HepG2 (cell line): ENCODE measurements around the gene UBE3D. TPM values are rescaled to one million over a fixed set of nuclear protein-coding genes. Genes with fewer than 3 reads are reported as not detected.

Experiments
- ATAC-seq: fragments of 200-7000 bp; cut with Tn5 transposase; 3 replicates; pipeline ENCODE4 v1.9.1; 2020; ENCODE audit warnings: mild to moderate bottlenecking, moderate library complexity
- BruUV-seq: library from RNA; stranded (reverse); fragments of 400-500 nt; replicated peaks from 2 replicates; lab custom pipeline; 2021; lab: Mats Ljungman, UMichigan
- CTCF ChIA-PET: fragments of 300-600 bp; formaldehyde crosslinking; extraction: SDS; loops from one replicate; lab custom pipeline; 2021; ENCODE audit warnings: low total read pairs, inconsistent platforms, low intra/inter-chr PET ratio; lab: Yijun Ruan, JAX
- POLR2A ChIA-PET: fragments of 350-600 bp; sonication (Branson Sonifier 250); formaldehyde crosslinking; loops from one replicate; lab custom pipeline; 2020; ENCODE audit warnings: antibody characterized with exemption, inconsistent platforms; lab: Yijun Ruan, JAX
- DNase-seq: peaks from one replicate; pipeline ENCODE4 v3.0.0-alpha.2; 2015; ENCODE audit warnings: low spot score
- FAIRE-seq: peaks from 3 replicates; lab custom pipeline; 2011; peaks lifted over from hg19 to GRCh38; lab: Jason Lieb, UNC
- H2AFZ ChIP-seq: one replicate; pipeline ENCODE4 v1.6.1; 2011; ENCODE audit warnings: low read length, inconsistent platforms
- H3K27ac ChIP-seq: fragments of 300-600 bp; 3 replicates; pipeline ENCODE4 v1.8.0; 2011; ENCODE audit warnings: mixed run types, mild to moderate bottlenecking, mixed read lengths, low read length, inconsistent platforms; ENCODE audit not compliant: insufficient read depth; ENCODE audit errors: extremely low read length
- H3K27me3 ChIP-seq, 2 experiments: fragments of 200-600 bp in 1 of 2; 2 replicates in 1 of 2; 3 replicates in 1 of 2; pipeline versions ENCODE4 v1.6.0 to v1.8.0; 2011; ENCODE audit warnings: low read length in 2 of 2, mild to moderate bottlenecking in 2 of 2, moderate library complexity in 2 of 2, inconsistent platforms in 1 of 2; ENCODE audit not compliant: insufficient read depth in 2 of 2, control insufficient read depth in 1 of 2
- H3K36me3 ChIP-seq, 2 experiments: fragments of 200-600 bp in 1 of 2; replicated peaks in 1 of 2; 2 replicates in 1 of 2; 3 replicates in 1 of 2; pipeline versions ENCODE4 v1.5.1 to v1.8.0; 2011; ENCODE audit warnings: low read length in 2 of 2, inconsistent platforms in 1 of 2; ENCODE audit not compliant: insufficient read depth in 2 of 2, control insufficient read depth in 1 of 2
- H3K4me1 ChIP-seq: 2 replicates; pipeline ENCODE4 v1.5.1; 2012; ENCODE audit warnings: low read length, inconsistent platforms; ENCODE audit not compliant: insufficient read depth
- H3K4me2 ChIP-seq: 2 replicates; pipeline ENCODE4 v1.6.0; 2011; ENCODE audit warnings: low read depth, low read length, inconsistent platforms
- H3K4me3 ChIP-seq, 3 experiments: fragments of 200-600 bp in 1 of 3; sonication (generic), shearing (Covaris generic) in 1 of 3; replicated peaks in 1 of 3; 2 replicates each; pipeline ENCODE4 v1.5.1; 2011 to 2016; ENCODE audit warnings: low read length in 3 of 3, inconsistent platforms in 2 of 3, low read depth in 2 of 3, mild to moderate bottlenecking in 2 of 3, control low read depth in 1 of 3, mixed read lengths in 1 of 3; ENCODE audit not compliant: insufficient read depth in 1 of 3
- H3K79me2 ChIP-seq: one replicate; pipeline ENCODE4 v1.6.1; 2011; ENCODE audit warnings: low read length, inconsistent platforms; ENCODE audit not compliant: insufficient read depth
- H3K9ac ChIP-seq: 2 replicates; pipeline ENCODE4 v1.6.0; 2011; ENCODE audit warnings: mild to moderate bottlenecking, low read depth, low read length, inconsistent platforms; ENCODE audit not compliant: insufficient read depth
- H3K9me3 ChIP-seq: 2 replicates; pipeline ENCODE4 v1.5.1; 2012; ENCODE audit warnings: mild to moderate bottlenecking, low read length
- H4K20me1 ChIP-seq: 2 replicates; pipeline ENCODE4 v1.6.0; 2011; ENCODE audit warnings: inconsistent platforms, mild to moderate bottlenecking, low read length, moderate library complexity; ENCODE audit not compliant: insufficient read depth
- FOSL1 ChIP-seq: sonication (generic); formaldehyde crosslinking; IDR thresholded peaks from 2 replicates; pipeline ENCODE4 v1.9.0; 2021; ENCODE audit warnings: missing genetic modification reagents, borderline replicate concordance
- MTF1 ChIP-seq: sonication (generic); formaldehyde crosslinking; IDR thresholded peaks from 2 replicates; pipeline ENCODE4 v1.5.0; 2020; ENCODE audit warnings: missing genetic modification reagents
- RAD21 ChIP-seq: fragments of 450-650 bp; formaldehyde crosslinking; IDR thresholded peaks from 2 replicates; pipeline ENCODE4 v1.5.0; 2020; ENCODE audit warnings: mild to moderate bottlenecking
- RBM39 ChIP-seq: fragments of 200-400 bp; formaldehyde crosslinking; IDR thresholded peaks from one replicate; pipeline ENCODE4 v1.6.1; 2018; ENCODE audit warnings: antibody characterized with exemption, mild to moderate bottlenecking, low read depth, low read length; ENCODE audit not compliant: poor library complexity, severe bottlenecking
- SKI ChIP-seq: fragments of 450-650 bp; IDR thresholded peaks from one replicate; pipeline ENCODE4 v1.6.1; 2018; ENCODE audit warnings: mild to moderate bottlenecking; ENCODE audit not compliant: partially characterized antibody
- SMARCC2 ChIP-seq: fragments of 450-650 bp; IDR thresholded peaks from 2 replicates; pipeline ENCODE4 v1.6.1; 2017; ENCODE audit warnings: antibody characterized with exemption, mild to moderate bottlenecking
- TBP ChIP-seq: sonication (generic); formaldehyde crosslinking; IDR thresholded peaks from 2 replicates; pipeline ENCODE4 v1.5.0; 2020; ENCODE audit warnings: missing genetic modification reagents
- ZNF547 ChIP-seq: sonication (generic); formaldehyde crosslinking; IDR thresholded peaks from 2 replicates; pipeline ENCODE4 v1.5.1; 2020; ENCODE audit warnings: mild to moderate bottlenecking, missing genetic modification reagents
- ZNF674 ChIP-seq: sonication (generic); formaldehyde crosslinking; IDR thresholded peaks from 2 replicates; pipeline ENCODE4 v1.5.0; 2020; ENCODE audit warnings: low read depth, mild to moderate bottlenecking, missing genetic modification reagents
- ZNF713 ChIP-seq: sonication (generic); formaldehyde crosslinking; IDR thresholded peaks from 2 replicates; pipeline ENCODE4 v1.4.0; 2020; ENCODE audit warnings: mild to moderate bottlenecking, missing genetic modification reagents
- in situ Hi-C: cut with HindIII; loops from 2 replicates; pipeline ENCODE4 v1.10.0; 2017; ENCODE audit warnings: low pct_unique_long_range_greater_than_20kb; ENCODE audit not compliant: extremely low pct_ligation_motif_present
- intact Hi-C: fragments of 100-400 bp; cut with micrococcal nuclease; formaldehyde crosslinking; loops from one replicate; pipeline ENCODE4 v1.10.0; 2022; ENCODE audit not compliant: unreplicated experiment
- polyA plus RNA-seq, 8 experiments: library from polyadenylated mRNA; depleted of rRNA in 3 of 8; stranded (reverse) in 7 of 8; unstranded in 1 of 8; fragments of >200 nt; fragmentation: Illumina TruSeq in 4 of 8; extraction: Trizol in 4 of 8; gene quantifications; 2 replicates each; pipeline versions ENCODE4 v1.2.1 to v1.2.3, GENCODE V29; 2011 to 2016; ENCODE audit warnings: low read depth in 4 of 8, missing spikeins in 1 of 8, mixed read lengths in 1 of 8; ENCODE audit not compliant: insufficient read depth in 1 of 8
- total RNA-seq, 5 experiments: library from RNA; depleted of rRNA; stranded (reverse); fragments of >200 nt; fragmentation: Illumina TruSeq; extraction: Trizol; gene quantifications; 2 replicates each; pipeline ENCODE4 v1.2.3, GENCODE V29; 2016; ENCODE audit warnings: low read depth in 1 of 5
- TF ChIP-seq, protein P1 (sequence below): sonication (generic); formaldehyde crosslinking; IDR thresholded peaks from 2 replicates; pipeline ENCODE4 v1.8.1; 2022; ENCODE audit warnings: low read depth, mild to moderate bottlenecking, missing genetic modification reagents
- TF ChIP-seq, protein P2 (sequence below): sonication (generic); formaldehyde crosslinking; IDR thresholded peaks from 2 replicates; pipeline ENCODE4 v1.9.0; 2021; ENCODE audit warnings: missing genetic modification reagents, mild to moderate bottlenecking, borderline replicate concordance
- TF ChIP-seq, protein P3 (sequence below): sonication (generic); formaldehyde crosslinking; IDR thresholded peaks from 2 replicates; pipeline ENCODE4 v1.4.0; 2020; ENCODE audit warnings: missing genetic modification reagents, borderline replicate concordance
- TF ChIP-seq, protein P4 (sequence below): sonication (generic); formaldehyde crosslinking; IDR thresholded peaks from 2 replicates; pipeline ENCODE4 v1.5.0; 2020; ENCODE audit warnings: mild to moderate bottlenecking, missing genetic modification reagents

The UBE3D gene
- total and polyA plus RNA-seq, 2 of the 13 experiments (the other 11 are each of a cell fraction or from before 2014, with no cell fraction given): 5.1 to 11.4 TPM

DNA sequence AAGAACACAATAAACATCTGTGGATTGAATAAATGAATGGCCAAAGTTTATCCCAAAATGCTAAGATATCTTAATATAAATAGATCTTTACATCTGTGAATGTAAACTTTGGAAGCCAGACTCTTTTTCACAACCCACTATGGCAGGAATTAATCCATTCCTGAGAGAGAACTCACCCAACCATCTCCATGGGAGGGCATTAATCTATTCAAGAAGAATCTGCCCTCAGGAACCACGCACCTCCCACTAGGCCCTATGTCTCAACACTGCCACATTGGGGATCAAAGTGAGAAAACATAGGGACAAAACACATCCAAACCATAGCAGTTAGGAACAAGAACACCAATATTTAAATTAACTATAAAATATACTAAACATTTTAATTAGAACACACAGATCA, 3.4 kb downstream of the UBE3D start (continued):
- TF ChIP-seq, protein P1, sequence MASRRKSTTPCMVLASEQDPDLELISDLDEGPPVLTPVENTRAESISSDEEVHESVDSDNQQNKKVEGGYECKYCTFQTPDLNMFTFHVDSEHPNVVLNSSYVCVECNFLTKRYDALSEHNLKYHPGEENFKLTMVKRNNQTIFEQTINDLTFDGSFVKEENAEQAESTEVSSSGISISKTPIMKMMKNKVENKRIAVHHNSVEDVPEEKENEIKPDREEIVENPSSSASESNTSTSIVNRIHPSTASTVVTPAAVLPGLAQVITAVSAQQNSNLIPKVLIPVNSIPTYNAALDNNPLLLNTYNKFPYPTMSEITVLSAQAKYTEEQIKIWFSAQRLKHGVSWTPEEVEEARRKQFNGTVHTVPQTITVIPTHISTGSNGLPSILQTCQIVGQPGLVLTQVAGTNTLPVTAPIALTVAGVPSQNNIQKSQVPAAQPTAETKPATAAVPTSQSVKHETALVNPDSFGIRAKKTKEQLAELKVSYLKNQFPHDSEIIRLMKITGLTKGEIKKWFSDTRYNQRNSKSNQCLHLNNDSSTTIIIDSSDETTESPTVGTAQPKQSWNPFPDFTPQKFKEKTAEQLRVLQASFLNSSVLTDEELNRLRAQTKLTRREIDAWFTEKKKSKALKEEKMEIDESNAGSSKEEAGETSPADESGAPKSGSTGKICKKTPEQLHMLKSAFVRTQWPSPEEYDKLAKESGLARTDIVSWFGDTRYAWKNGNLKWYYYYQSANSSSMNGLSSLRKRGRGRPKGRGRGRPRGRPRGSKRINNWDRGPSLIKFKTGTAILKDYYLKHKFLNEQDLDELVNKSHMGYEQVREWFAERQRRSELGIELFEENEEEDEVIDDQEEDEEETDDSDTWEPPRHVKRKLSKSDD (CRISPR knock-in tag): no peak
- TF ChIP-seq RBM39 (no peak), RAD21 (CRISPR knock-in tag) (no peak), MTF1 (CRISPR knock-in tag) (no peak), FOSL1 (CRISPR knock-in tag) (no peak)

DNA sequence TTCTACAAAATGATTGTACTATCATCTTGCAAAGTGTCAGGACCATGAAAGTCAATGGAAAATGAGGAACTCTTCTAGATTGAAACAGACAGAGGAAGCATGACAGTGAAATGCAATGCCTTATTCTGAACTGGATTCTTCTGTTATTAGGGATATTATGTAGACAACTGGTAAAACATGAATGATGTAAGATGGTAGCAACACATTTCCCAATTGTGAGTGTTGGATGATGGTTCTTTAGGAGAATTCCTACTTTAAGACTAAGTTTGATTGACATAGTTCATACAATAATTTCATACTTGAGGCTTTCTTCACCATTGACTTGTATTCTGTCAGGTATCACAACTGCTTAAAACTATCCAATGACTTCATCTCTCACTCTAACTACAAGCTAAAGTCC, 4.5 kb downstream of the UBE3D start:
- DNase-seq (no peak), FAIRE-seq (no peak), ATAC-seq (no peak)
- Histone ChIP-seq H3K9me3 (no peaks in the 10 kb centered on the region), H3K9ac (no peak overlapping the region), H3K36me3 (peaks cover 7 to 11% of the 10 kb centered on the region in 2 experiments; a peak in 4 of 5 replicates), H3K27ac (no peak overlapping the region), H3K4me2 (no peak overlapping the region), H3K27me3 (no peaks in the 10 kb centered on the region), H3K79me2 (peaks cover 8% of the 10 kb centered on the region), H3K4me3 (no peak overlapping the region), H3K4me1 (peaks cover 16% of the 10 kb centered on the region), H4K20me1 (no peaks in the 10 kb centered on the region)
- ChIA-PET CTCF (no interaction called here), POLR2A (no interaction called here)
- intact Hi-C loops: no loop called here
- BruUV-seq: no TSS peak
- in situ Hi-C loops: loop anchor here (25.0 kb wide), 1 partner anchor 474 kb away; no protein-coding TSS in a partner anchor
- TF ChIP-seq ZNF674 (CRISPR knock-in tag) (no peak), SMARCC2 (no peak), ZNF713 (CRISPR knock-in tag) (no peak), TBP (no peak), SKI (no peak), ZNF547 (CRISPR knock-in tag) (no peak)
- TF ChIP-seq, protein P2, sequence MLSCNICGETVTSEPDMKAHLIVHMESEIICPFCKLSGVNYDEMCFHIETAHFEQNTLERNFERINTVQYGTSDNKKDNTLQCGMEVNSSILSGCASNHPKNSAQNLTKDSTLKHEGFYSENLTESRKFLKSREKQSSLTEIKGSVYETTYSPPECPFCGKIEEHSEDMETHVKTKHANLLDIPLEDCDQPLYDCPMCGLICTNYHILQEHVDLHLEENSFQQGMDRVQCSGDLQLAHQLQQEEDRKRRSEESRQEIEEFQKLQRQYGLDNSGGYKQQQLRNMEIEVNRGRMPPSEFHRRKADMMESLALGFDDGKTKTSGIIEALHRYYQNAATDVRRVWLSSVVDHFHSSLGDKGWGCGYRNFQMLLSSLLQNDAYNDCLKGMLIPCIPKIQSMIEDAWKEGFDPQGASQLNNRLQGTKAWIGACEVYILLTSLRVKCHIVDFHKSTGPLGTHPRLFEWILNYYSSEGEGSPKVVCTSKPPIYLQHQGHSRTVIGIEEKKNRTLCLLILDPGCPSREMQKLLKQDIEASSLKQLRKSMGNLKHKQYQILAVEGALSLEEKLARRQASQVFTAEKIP: no peak
- TF ChIP-seq, protein P3, sequence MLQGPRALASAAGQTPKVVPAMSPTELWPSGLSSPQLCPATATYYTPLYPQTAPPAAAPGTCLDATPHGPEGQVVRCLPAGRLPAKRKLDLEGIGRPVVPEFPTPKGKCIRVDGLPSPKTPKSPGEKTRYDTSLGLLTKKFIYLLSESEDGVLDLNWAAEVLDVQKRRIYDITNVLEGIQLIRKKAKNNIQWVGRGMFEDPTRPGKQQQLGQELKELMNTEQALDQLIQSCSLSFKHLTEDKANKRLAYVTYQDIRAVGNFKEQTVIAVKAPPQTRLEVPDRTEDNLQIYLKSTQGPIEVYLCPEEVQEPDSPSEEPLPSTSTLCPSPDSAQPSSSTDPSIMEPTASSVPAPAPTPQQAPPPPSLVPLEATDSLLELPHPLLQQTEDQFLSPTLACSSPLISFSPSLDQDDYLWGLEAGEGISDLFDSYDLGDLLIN (CRISPR knock-in tag): no peak
- TF ChIP-seq, protein P4, sequence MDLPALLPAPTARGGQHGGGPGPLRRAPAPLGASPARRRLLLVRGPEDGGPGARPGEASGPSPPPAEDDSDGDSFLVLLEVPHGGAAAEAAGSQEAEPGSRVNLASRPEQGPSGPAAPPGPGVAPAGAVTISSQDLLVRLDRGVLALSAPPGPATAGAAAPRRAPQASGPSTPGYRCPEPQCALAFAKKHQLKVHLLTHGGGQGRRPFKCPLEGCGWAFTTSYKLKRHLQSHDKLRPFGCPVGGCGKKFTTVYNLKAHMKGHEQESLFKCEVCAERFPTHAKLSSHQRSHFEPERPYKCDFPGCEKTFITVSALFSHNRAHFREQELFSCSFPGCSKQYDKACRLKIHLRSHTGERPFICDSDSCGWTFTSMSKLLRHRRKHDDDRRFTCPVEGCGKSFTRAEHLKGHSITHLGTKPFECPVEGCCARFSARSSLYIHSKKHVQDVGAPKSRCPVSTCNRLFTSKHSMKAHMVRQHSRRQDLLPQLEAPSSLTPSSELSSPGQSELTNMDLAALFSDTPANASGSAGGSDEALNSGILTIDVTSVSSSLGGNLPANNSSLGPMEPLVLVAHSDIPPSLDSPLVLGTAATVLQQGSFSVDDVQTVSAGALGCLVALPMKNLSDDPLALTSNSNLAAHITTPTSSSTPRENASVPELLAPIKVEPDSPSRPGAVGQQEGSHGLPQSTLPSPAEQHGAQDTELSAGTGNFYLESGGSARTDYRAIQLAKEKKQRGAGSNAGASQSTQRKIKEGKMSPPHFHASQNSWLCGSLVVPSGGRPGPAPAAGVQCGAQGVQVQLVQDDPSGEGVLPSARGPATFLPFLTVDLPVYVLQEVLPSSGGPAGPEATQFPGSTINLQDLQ (CRISPR knock-in tag): no peak
- TF ChIP-seq, all 625 proteins: peak for 0
- H2AFZ ChIP-seq: no peak overlapping the region
